A673 (cell line): ENCODE measurements around the gene TRIM61.

Experiments used
- CTCF ChIP-seq: fragments of 300-800, 200-600 bp; sonication (generic); conservative IDR thresholded peaks from 2 replicates; pipeline ENCODE4 v1.5.1; 2017; ENCODE audit warnings: low read depth, mild to moderate bottlenecking, antibody characterized with exemption, low read length, moderate library complexity, mixed read lengths
- EZH2 ChIP-seq: fragments of 200-600 bp; sonication (generic); IDR thresholded peaks from 2 replicates; pipeline ENCODE4 v1.6.1; 2017; ENCODE audit warnings: borderline replicate concordance, low read depth, mild to moderate bottlenecking, mixed read lengths, antibody characterized with exemption, low read length; ENCODE audit not compliant: poor library complexity, severe bottlenecking

- TF ChIP-seq CTCF (no peak), EZH2 (no peak)
These were observed 46.8 kb downstream of the TRIM61 start for GRCh38 chr4:164930647-164931046.
